T follicular helper cell (primary cell): Measurements from ENCODE around the gene C17orf67.
A peak's percentile ranks its signal among the peaks of the same experiment; 100 is the strongest.

Experiments used
- DNase-seq: peaks from one replicate; pipeline ENCODE4 v3.0.0-alpha.2; 2020; ENCODE audit warnings: low read depth

Gene C17orf67

DNA sequence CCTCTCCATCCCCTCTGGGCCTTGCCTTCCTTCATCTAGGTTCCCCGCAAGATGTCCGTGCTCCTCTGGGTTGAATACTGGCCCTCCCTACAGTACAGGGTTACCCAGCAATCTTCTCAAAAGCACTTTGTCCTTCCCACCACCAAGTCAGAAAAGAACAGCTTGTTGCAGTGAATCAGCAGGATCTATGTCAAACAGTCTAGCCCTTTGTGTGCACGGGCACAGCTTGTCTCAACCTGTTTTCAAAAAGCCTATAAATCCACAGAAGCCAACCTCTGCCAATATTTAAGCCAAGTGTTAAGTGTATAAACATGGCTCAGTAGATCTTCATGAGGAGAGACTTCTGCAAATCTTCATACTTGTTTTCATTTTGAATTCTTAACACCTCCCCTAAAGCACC is 25.2 kb downstream of the C17orf67 start:
- DNase-seq: no peak

DNA sequence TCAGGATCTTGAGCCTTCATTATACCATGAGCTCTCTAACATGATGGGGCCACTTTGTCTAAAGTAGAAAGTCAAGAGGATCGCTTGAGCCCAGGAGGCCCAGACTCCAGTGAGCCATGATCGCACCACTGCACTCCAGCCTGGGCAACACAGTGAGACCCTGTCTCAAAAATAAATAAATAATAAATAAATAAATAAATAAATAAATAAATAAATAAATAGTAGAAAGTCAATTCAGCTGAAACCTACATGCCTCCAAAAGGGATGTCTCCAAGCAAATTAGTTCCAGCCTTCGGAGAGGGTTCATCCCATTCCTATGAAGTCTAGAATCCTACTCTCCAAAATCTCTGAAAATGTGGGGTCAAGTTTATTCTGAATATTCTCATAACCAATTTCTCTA is 26.0 kb downstream of the C17orf67 start:
- no peak for DNase-seq

DNA sequence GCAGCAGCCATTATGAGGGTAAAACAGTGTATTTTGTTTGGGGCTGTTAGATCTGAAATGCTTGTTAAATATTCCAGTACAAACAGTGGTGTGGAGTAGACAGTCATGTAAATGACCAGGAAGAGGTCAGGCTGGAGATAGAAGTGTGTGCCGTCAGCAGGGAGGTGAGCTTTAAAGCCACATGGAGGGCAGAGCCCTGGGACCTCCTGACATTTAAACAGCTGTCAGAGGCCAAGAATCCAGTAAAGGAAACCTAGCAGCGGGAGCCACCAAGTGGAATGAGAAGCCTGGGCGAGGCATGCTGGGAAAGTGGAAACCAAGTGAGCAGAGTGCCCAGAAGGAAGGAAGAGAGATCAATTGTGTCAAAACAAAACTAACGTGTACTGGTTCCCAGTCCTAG is 26.8 kb downstream of the C17orf67 start:
- no peak for DNase-seq

DNA sequence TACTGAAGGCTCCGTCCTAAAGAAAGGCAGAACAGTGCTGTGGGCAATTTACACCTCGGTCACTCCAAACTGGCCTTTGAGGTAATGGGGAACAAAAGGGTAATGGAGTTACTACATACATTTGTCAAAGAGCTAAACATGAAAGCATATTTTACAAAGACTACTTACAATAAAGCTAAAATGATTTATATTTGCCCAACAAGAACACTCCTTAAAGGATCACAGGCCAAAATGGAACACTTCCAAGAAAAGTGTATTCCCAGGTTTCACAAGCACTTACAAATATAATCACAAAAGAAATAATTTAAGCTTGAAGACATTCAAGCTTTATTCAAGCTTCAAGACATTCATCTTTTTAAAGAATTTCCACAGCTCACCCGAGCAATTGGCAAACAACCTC is 29.3 kb downstream of the C17orf67 start:
- DNase-seq: no peak

DNA sequence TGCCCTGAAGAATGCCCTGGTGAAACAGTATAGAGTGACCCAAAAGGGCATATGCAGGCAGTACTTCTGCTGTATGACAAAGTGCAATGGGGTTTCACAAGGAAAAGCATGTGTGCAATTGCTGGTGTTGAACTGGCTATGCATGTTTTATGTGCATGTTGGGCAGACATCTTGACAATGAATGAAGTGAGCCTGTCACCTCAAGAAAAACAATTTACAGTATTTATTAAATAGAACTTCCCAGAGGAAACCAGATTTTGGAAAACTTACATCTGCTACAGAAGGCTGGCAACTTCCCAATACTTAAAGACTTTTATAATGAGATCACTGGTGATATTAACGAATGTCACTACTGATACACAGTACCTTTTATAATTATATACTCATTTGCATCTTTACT is 30.6 kb downstream of the C17orf67 start:
- DNase-seq: no peak

DNA sequence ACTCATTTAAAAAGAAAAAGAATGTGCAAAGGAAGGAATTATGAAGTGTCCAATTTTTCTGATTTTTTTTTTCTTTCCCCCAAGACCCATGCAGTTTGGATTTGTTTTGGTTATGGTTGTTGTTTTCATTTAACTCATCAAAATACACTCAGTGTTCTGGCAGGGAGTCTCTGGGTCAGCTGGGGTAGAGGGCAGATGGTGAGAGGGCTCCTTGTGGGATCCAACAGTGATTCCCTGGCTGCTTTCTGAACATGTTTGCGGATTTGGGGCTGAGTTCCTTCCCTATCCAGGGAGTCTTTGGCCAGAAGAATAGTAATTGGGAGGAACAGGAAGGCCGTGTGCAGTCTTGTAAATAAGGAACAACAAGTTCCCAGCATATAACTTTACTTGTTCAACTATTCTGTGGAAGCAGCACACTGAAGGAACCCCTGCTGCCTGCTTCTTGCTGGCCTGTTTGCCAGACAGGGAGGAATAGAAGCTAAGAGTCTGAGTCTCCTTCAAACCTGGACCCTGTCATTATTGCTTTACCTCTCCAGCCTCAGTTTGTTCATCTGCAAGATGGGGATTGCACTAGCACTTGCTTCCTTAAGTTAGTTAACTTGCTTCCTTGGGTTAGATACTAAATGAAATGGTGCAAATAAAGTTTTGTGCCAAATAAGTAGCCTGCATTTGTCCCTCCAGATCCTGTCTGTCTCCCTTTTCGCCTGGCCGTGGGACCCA is 32.1 kb downstream of the C17orf67 start:
- DNase-seq: no peak

DNA sequence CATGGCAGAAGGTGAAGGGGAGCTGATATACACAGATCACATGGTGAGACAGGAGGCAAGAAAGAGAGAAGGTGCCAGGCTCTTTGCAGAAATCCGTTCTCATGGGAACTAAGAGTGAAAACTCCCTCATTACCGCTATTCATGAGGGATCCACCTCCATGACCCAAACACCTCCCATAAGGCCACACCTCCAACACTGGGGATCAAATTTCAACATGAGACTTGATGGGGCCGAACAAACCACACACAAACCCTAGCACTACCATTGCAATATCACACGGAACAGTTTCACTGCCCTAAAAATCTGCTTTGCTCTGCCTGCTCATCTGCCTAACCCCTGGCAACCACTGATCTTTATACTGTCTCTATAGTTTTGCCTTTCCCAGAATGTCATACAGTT is 34.8 kb downstream of the C17orf67 start:
- DNase-seq: no peak

DNA sequence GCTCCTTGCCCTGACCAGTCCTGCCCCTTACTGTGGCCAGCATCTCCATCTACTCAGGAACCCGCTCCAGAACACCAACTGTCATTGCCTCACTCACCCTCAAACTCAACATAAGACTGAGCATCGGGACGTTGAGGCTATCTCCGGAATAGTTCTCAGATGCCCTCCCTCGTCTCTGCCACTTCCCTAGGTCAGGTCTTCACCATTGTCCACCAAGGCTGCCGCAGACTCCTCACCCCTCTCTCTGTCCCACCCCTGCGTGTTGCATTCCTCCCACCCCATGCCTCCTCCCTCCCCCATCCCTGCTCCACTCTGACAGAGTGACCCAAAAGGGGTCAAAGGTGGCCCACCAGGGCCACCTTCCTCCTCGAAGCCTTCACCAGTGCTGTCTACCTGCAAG is 37.2 kb downstream of the C17orf67 start:
- DNase-seq: no peak

DNA sequence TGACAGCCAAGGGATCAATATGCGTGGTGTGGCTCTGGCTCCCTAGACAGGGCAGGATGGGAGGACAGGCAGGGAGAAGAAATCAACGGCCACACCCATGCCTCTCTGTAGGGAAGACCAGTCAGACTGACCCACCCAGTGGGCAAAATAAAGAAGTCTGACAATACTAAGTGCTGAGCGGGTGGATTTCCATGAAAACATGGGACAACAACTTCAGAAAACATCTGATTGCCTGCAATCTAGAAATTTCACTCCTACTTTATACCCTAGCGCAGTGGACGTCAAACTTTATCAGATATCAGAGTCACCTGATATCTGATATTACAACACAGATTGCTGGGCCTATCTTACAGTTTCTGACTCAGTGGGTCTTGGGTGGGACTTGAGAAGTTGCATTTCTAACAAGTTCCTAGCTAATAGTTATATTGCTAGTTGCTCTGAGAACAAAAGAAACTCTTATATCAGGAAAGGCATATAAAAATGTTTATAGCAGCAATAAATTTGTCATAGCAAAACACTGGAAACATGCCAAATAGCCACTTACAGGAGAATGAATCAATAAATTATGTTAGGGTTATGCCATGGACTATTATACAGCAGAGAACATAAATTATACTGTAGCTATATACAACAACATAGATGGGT is 38.4 kb downstream of the C17orf67 start:
- no peak for DNase-seq

DNA sequence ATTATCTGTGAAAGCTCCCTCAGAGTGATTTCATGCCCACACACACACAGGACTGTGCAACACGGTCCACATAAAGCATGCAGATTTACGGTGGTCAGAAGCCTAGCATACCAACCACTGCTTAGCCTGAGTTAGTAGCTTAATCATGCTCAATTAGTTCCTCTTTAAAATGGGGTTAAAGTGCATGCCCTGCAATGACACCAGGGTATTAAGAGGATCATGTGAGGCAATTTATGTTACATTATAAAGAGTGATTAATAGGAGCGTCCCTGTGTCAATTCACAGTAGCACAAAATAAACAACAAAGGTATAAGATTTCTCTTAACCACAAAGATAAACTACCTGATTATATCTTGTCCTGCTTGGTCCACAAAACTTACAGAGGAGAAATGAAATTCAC is 39.8 kb downstream of the C17orf67 start:
- no peak for DNase-seq

DNA sequence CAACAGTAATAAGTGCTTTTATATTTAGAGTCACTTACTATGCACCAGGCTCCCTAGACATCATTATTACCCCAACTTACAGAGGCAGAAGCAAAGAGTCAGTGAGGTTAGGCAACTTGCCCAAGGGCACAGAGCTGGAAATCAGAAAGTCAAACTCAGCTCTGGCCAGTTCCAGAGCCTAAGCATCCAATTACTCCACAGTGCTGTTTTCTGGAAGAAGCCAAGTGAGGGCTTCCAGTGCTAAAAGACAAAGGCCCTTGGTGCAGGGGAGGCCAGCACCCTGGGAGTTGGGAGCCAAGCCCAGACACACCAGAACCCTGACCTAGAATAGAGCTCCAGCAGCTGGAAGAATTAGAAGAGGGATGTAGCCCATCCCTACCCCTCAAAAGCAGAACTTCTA is 40.2 kb downstream of the C17orf67 start:
- no peak for DNase-seq

DNA sequence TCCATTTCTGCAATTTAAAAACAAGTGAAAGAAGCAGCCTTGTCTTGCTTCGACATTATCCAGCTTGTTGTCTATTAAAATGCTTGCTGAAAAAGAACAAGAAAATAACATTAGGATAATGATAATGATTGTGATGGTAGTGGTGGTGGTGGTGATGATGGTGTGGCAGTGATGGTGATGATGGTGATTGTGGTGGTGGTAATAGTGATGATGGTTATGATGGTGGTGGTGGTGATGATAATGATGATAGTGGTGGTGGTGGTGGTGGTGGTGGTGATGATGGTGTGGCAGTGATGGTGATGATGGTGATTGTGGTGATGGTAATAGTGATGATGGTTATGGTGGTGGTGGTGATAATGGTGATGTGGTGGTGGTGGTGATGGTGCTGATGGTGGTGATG is 41.5 kb downstream of the C17orf67 start:
- DNase-seq: no peak

DNA sequence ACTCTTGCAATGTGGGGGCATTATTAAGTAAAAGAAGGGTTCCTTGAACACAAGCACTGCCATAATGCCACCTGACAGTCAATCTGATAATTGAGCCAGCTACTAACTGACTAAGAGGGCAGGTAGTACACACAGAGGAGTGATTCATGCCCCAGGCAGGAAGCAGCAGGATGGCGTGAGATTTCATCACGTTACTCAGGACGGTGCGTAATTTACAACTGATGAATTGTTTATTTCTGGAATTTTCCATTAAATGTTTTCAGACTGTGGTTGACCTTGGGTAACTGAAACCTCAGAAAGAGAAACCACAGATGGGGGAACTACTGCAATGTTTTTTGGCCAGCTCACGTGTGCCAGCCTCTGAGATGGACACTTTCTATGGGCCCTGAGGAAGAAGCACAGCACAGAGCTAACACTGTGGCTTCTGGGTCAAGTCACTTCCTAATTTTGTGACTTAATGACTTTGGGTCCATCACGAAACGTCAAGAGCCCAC is 46.7 kb downstream of the C17orf67 start:
- no peak for DNase-seq

DNA sequence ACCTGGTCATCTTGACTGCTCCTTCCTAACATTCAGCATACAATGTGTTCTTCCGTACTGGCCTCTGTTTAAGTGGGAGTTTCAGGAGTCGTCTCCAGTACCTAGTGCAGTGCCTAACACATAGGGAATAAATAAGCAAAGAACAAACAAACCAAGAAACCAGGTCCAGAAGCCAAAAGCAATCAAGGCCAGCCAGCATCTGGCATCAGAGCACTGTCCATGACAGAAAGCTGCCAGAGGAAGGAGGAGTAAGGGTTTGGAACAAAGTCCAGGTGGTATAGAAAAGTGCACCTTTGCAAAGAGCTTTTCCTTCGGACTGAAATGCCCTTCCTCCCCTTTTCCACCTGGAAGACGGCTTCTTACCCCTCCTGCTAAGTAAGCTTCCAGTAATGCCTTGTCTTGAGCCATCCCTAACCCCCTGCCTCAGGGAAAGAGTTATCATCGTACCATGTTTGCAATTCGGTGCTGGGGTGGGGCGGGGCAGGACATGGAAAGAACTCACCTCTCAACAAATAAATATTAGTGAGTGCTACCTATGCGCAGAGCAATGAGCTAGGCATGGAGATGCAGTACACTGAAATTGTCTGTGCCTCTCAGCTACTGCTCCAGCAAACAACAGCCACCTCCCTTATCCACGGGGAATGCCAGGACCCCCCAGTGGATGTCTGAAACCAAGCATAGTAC is 47.6 kb downstream of the C17orf67 start:
- DNase-seq: no peak

DNA sequence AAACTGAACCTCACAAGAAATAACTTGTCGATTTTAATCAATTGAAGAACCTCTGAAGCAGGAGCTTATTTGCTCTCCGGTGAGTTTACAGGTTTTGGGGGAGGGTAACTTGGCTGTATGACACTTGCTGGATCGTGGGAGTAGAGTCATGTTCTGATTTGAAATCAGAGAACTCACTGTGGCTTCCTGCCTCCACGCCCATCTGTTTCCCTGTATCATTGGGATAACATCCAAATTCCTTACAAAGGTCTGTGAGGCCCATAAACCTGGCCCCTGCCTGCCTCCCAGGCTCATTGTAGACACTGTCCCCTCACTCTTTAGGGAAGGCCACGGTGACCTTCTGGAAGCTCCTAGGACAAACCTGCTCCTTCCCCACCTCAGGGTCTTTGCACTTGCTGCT is 48.3 kb downstream of the C17orf67 start:
- DNase-seq: no peak

DNA sequence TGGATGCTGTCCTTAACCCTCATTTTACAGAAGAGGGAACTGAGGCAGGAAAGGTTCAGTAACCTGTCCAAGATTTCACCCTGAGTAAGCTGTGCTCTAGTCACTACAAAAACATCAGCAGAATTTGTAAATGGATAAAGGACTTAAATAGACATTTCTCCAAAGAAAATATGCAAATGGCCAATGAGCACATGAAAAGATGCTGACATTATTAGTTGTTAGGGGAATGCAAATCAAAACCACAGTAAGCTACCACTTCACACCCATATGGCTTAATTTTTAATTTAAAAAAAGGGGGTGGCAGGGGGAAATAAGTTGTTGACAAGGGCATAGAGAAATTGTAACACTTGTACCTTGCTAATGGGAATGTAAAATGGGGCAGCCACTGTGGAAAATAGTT is 51.4 kb downstream of the C17orf67 start:
- no peak for DNase-seq

DNA sequence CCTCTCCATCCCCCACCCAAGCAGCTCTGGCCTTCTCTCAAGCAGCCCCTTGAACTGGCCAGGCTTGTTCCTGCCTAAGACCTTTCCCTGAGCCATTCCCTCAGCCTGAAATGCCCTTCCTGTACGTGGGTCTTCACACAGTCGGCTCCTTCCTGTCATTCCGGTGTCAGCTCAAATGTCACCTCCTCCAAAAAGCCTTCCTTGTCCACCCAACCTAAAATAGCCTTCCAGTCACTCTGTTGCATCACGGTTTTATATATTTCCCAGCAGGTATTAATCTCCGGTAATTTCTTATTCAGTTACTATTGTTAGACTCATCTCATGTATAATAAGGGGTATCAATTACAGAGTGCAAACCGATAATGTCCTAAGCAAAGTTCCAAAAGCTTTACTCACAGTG is 51.8 kb downstream of the C17orf67 start:
- no peak for DNase-seq

DNA sequence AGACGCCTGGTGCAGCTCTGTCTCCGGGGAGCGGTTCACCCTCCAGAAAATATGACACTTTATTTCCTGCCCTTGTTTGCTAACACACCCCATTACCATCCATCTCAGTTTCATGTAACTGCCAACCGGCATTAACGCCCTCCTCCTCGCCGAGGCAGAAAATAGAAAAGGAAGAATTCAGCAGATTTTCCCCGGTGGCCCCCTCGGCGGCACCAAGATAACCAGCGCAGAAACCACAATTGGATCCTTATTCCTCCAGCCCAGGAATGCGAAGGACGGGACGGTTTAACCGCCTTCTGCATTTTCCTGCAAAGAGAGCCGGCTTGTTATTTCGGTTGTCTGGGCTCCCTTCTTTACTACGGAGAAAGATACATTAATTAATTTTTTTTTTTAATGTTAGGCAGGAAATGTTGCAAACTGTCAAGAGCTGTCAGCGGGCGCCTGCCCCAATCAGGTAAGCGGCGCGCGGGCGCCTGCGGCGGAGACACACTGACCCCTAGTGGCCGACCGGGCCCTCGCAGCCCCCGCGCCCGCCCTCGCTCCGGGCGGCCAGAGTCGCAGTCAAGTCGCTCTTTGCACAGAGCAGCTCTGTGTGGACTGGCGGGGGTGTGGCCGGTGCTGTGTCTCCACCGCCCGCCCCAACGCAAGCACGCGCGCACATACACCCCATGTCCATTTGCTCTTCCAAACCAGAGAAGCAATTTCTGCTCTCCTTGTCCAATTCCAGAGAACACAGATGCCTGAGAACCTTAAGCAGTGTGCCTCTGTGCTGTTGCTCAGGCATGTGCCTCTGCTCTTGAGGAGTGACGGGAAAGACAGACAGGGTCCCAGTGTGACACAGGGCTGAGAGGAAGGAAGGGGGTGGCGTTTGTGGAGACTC is 53.6 kb downstream of the C17orf67 start:
- peak; percentile 71 for DNase-seq

DNA sequence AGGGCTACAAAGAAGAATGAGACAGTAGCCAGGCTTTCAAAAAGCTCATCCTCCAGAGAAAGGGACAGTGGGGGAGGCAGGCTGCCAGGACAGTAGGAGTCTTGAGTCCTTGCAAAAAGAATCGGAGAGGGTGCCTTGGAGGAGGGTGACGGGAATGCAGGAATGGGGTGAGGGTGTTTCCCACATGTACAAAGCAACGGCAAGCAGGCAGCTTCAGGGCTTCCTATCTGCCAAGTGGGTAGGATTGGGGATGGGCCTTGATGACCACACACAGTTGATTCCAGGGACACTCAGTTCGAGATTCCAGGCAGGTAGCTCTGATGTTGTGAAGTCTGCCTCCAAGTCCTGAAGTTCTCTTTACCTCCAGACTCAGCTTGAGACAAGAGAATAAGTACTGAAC is 54.4 kb downstream of the C17orf67 start:
- DNase-seq: no peak

DNA sequence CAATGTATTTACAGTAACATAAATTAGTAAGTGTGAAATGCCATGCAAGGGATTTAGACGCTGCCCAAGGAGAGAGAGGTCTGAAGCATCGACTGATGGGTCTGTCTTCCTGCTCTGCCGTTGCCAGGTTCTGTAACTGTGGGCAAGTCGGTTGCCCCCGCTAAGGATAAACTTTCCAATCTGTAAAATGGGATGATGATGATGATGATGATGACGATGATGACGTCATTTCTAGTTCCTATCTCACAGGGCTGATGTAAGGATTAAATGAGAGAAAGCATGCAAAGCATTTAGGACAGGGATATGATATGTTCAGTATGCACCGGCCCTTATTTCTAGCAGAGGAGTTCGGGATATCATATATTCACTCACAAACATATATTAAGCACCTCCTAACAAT is 54.8 kb downstream of the C17orf67 start:
- DNase-seq: no peak

DNA sequence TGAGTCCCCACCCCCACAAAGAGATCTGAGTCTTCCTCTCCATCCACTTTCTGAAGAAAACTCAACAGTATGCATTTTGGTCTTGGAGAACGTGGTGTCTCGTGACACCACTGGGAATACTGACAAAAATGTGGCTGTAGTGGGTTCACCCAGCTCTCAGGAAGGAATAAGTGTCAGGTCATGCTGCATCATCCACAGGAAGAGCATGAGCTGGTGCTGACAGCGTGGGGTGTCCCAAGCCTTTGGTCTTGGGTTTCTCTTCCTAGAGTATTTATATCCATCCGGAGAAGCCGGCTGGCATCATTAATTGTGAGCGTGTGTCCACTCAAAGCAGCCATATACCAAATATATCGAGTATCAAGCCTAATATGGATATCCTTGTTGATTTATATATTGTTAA is 55.9 kb downstream of the C17orf67 start:
- no peak for DNase-seq

DNA sequence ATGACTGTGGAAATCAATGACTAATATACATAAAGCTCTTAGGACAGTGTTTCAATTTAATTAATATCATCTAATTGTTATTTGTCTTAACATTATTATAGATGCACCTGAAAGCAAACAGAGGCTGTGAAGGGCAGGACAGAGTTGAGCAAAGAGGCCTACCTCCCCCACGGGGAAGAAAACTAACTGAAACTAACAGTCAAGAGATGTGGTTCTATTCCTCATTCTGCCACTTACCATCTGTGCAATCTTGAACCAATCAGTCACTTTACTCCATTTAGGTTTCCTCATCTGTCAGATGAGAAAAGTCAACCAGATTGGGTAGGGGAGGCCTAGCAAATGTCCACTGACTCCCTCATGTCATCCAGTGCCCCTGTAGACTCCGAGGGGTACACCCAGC is 59.1 kb downstream of the C17orf67 start:
- no peak for DNase-seq
